HCT116 (cell line): ENCODE results near the gene CBX1.

Experiments used
- EGR1 ChIP-seq: IDR thresholded peaks from 2 replicates; pipeline ENCODE4 v1.6.1; 2012; ENCODE audit warnings: low read depth
- POLR2A ChIP-seq: IDR thresholded peaks from 2 replicates; pipeline ENCODE4 v1.7.0; 2011; ENCODE audit warnings: borderline replicate concordance; ENCODE audit not compliant: insufficient read depth, insufficient read length; ENCODE audit errors: extremely low read depth
- ZNF274 ChIP-seq: fragments of 200-500 bp; sonication (Bioruptor generic); IDR thresholded peaks from 2 replicates; pipeline ENCODE4 v1.6.1; 2014; ENCODE audit warnings: mild to moderate bottlenecking, low read depth, low read length, inconsistent platforms
- TF ChIP-seq, protein P1 (sequence below), 3 experiments: fragments of 200-600 bp in 1 of 3; sonication (generic) in 1 of 3; IDR thresholded peaks in 2 of 3; conservative IDR thresholded peaks in 1 of 3; 2 replicates each; pipeline ENCODE4 v1.5.1; 2012 to 2017; ENCODE audit warnings: low read depth in 2 of 3, low read length in 2 of 3, antibody characterized with exemption in 1 of 3, borderline replicate concordance in 1 of 3, control low read depth in 1 of 3, mild to moderate bottlenecking in 1 of 3, mixed read lengths in 1 of 3, mixed run types in 1 of 3, moderate library complexity in 1 of 3; ENCODE audit not compliant: insufficient read depth in 1 of 3

DNA sequence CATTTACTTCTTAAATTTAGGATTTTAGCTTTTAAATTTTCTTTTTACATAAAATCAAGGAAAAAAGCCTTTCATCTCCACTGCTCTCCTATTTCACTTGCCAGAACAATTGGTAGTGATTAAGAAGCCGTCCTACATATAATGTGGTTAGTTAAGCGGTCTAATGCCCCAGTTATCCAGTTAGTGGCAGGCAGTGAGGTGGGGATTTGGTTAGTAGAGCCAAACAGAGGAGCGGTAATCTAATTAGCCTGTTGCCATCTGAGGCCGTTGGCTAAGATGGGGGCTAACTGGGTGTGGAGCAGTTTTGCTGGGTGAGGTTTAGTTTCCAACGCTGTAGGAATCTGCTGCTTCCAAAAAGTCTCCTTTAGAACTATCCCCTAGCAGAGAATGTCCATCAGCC lies 28.7 kb upstream of the CBX1 start:
- no peak for TF ChIP-seq ZNF274
- TF ChIP-seq, protein P1, sequence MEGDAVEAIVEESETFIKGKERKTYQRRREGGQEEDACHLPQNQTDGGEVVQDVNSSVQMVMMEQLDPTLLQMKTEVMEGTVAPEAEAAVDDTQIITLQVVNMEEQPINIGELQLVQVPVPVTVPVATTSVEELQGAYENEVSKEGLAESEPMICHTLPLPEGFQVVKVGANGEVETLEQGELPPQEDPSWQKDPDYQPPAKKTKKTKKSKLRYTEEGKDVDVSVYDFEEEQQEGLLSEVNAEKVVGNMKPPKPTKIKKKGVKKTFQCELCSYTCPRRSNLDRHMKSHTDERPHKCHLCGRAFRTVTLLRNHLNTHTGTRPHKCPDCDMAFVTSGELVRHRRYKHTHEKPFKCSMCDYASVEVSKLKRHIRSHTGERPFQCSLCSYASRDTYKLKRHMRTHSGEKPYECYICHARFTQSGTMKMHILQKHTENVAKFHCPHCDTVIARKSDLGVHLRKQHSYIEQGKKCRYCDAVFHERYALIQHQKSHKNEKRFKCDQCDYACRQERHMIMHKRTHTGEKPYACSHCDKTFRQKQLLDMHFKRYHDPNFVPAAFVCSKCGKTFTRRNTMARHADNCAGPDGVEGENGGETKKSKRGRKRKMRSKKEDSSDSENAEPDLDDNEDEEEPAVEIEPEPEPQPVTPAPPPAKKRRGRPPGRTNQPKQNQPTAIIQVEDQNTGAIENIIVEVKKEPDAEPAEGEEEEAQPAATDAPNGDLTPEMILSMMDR (IDR thresholded peaks at IDR 0.05 in 2 of 3, conservative IDR thresholded peaks at IDR 0.05 in 1 of 3; ENCODE audit: borderline replicate concordance in 1 of 3, insufficient read depth in 1 of 3, low read depth in 2 of 3, low read length in 2 of 3) = no peak
- TF ChIP-seq EGR1 = no peak
- no peak for TF ChIP-seq POLR2A
